CD14-positive monocyte (primary cell): ENCODE data around the gene SLC25A25. TPM values are rescaled to one million over a fixed set of nuclear protein-coding genes. Genes with fewer than 3 reads are reported as not detected.

ENCODE experiments used
- DNase-seq, 3 donors: peaks; one replicate each; pipeline ENCODE4 v3.0.0-alpha.2; 2011 to 2022
- H2AFZ ChIP-seq: 2 replicates; pipeline ENCODE4 v1.6.0; 2012; ENCODE audit warnings: mild to moderate bottlenecking, low read depth, low read length, inconsistent platforms; ENCODE audit not compliant: insufficient read depth, poor library complexity, severe bottlenecking
- H3K27ac ChIP-seq, 2 donors: 1 replicate in 1 of 2; 2 replicates in 1 of 2; pipeline ENCODE4 v1.5.1; 2012 to 2013; ENCODE audit warnings: low read length in 2 of 2, control low read depth in 1 of 2, inconsistent platforms in 1 of 2, low read depth in 1 of 2, mild to moderate bottlenecking in 1 of 2
- H3K27me3 ChIP-seq, 2 donors: one replicate each; pipeline versions ENCODE4 v1.6.0 to v1.6.1; 2011 to 2013; ENCODE audit warnings: low read length in 2 of 2; ENCODE audit not compliant: control insufficient read depth in 2 of 2, insufficient read depth in 2 of 2
- H3K36me3 ChIP-seq, 2 donors: replicated peaks in 1 of 2; 1 replicate in 1 of 2; 2 replicates in 1 of 2; pipeline versions ENCODE4 v1.5.1 to v1.6.1; 2012 to 2013; ENCODE audit warnings: low read length in 2 of 2, control low read depth in 1 of 2, inconsistent platforms in 1 of 2, mild to moderate bottlenecking in 1 of 2; ENCODE audit not compliant: insufficient read depth in 2 of 2, control insufficient read depth in 1 of 2
- H3K4me1 ChIP-seq, 2 donors: 1 replicate in 1 of 2; 2 replicates in 1 of 2; pipeline versions ENCODE4 v1.5.1 to v1.6.1; 2012 to 2013; ENCODE audit warnings: low read length in 2 of 2, control low read depth in 1 of 2, inconsistent platforms in 1 of 2, mild to moderate bottlenecking in 1 of 2, moderate library complexity in 1 of 2; ENCODE audit not compliant: insufficient read depth in 2 of 2, control insufficient read depth in 1 of 2
- H3K4me2 ChIP-seq: replicated peaks from 2 replicates; pipeline ENCODE3; 2012; ENCODE audit warnings: low read length, moderate library complexity, mild to moderate bottlenecking; ENCODE audit not compliant: poor library complexity, severe bottlenecking; ENCODE audit errors: extremely low read depth
- H3K4me3 ChIP-seq, 3 experiments: fragments of 200-600 bp in 1 of 3; sonication (generic) in 1 of 3; replicated peaks in 1 of 3; 1 replicate in 2 of 3; 2 replicates in 1 of 3; pipeline ENCODE4 v1.5.1; 2011 to 2013; ENCODE audit warnings: low read length in 3 of 3, mild to moderate bottlenecking in 3 of 3, control low read depth in 2 of 3, low read depth in 2 of 3, inconsistent platforms in 1 of 3, moderate library complexity in 1 of 3
- H3K79me2 ChIP-seq: 2 replicates; pipeline ENCODE4 v1.6.0; 2012; ENCODE audit warnings: mild to moderate bottlenecking, control low read depth, inconsistent platforms, low read length, moderate library complexity; ENCODE audit not compliant: insufficient read depth
- H3K9ac ChIP-seq: 2 replicates; pipeline ENCODE4 v1.6.0; 2017; ENCODE audit warnings: low read length, mild to moderate bottlenecking; ENCODE audit not compliant: insufficient read depth, poor library complexity, severe bottlenecking
- H3K9me3 ChIP-seq, 2 donors: replicated peaks in 1 of 2; 1 replicate in 1 of 2; 2 replicates in 1 of 2; pipeline versions ENCODE4 v1.5.1 to v1.6.1; 2012 to 2013; ENCODE audit warnings: low read length in 2 of 2, control low read depth in 1 of 2; ENCODE audit not compliant: control insufficient read depth in 1 of 2, insufficient read depth in 1 of 2
- H4K20me1 ChIP-seq: 2 replicates; pipeline ENCODE4 v1.6.0; 2012; ENCODE audit warnings: mild to moderate bottlenecking, low read length, control low read depth, moderate library complexity; ENCODE audit not compliant: insufficient read depth
- H3K27ac Mint-ChIP-seq, 7 donors: one replicate each; pipeline ENCODE4 v1.8.0; 2020; ENCODE audit warnings: mild to moderate bottlenecking in 7 of 7, mixed read lengths in 7 of 7, moderate library complexity in 6 of 7, inconsistent platforms in 2 of 7
- H3K27me3 Mint-ChIP-seq, 3 donors: one replicate each; pipeline ENCODE4 v1.8.0; 2021 to 2022; ENCODE audit warnings: low read depth in 3 of 3, mild to moderate bottlenecking in 3 of 3, mixed read lengths in 3 of 3, moderate library complexity in 3 of 3, inconsistent platforms in 1 of 3
- H3K36me3 Mint-ChIP-seq, 2 donors: one replicate each; pipeline ENCODE4 v1.8.0; 2020; ENCODE audit warnings: mixed read lengths in 2 of 2, inconsistent platforms in 1 of 2, mild to moderate bottlenecking in 1 of 2
- H3K4me1 Mint-ChIP-seq: one replicate; pipeline ENCODE4 v1.8.0; 2020; ENCODE audit warnings: mild to moderate bottlenecking, mixed read lengths
- H3K4me3 Mint-ChIP-seq, 2 donors: one replicate each; pipeline ENCODE4 v1.8.0; 2020; ENCODE audit warnings: mild to moderate bottlenecking in 2 of 2, mixed read lengths in 2 of 2, moderate library complexity in 1 of 2
- H3K9me3 Mint-ChIP-seq, 7 donors: one replicate each; pipeline ENCODE4 v1.8.0; 2020 to 2022; ENCODE audit warnings: mixed read lengths in 7 of 7, mild to moderate bottlenecking in 6 of 7, moderate library complexity in 6 of 7, inconsistent platforms in 2 of 7
- WGBS: methylation state at CpG from one replicate; pipeline ENCODE4 v1.1.5; 2013; ENCODE audit warnings: missing lambda C conversion rate; ENCODE audit not compliant: insufficient coverage; 5-methylcytosine and 5-hydroxymethylcytosine counted together
- intact Hi-C, 2 donors: fragments of 100-400 bp; cut with micrococcal nuclease; formaldehyde crosslinking; loops; one replicate each; pipeline versions ENCODE4 v1.15.0 to v1.15.1; 2023
- polyA plus RNA-seq, 3 donors: library from polyadenylated mRNA; depleted of rRNA in 1 of 3; unstranded in 2 of 3; stranded (reverse) in 1 of 3; fragments of 300-500 nt in 2 of 3; fragments of >200 nt in 1 of 3; fragmentation: Illumina TruSeq in 2 of 3; gene quantifications; 1 replicate in 2 of 3; 2 replicates in 1 of 3; pipeline ENCODE4 v1.2.3, GENCODE V29; 2012 to 2021
- TF ChIP-seq, protein P1 (sequence below): fragments of 200-600 bp; IDR thresholded peaks from one replicate; pipeline ENCODE4 v1.8.0; 2022; ENCODE audit warnings: antibody characterized with exemption, mild to moderate bottlenecking

Gene SLC25A25
- polyA plus RNA-seq, 3 donors: 5.1 to 43.3 (median 6.3) TPM

DNA sequence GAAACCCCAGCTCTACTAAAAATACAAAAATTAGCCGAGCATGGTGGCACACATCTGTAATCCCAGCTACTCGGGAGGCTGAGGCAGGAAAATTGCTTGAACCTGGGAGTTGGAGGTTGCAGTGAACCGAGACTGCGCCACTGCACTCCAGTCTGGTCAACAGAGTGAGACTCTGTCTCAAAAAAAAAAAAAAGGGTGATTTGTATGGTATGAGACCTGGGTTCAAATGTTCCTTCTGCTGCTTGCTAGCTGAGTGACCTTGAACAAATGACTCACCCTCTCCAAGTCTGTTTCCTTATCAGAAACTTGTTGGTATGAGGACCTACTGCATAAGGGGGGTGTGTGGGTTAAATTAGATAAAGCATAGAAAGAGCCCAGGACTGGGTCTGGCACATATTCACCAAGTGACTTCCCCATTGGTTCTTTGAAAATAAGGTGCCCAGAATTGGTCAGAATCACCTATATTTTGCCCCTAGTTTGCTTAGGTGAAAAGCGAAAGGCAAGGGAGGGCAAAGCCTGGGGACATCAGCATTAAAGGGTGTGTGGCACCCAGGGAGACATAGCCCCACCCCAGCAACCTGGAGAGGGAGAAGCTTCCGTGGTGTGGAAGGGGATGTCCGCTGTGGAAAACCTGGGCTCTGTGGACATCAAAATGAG, 9.9 kb downstream of the SLC25A25 start:
- H2AFZ ChIP-seq: no peak overlapping the region
- peak overlapping the region; percentile 88 to 93 (median 92) for H3K27ac Mint-ChIP-seq
- H4K20me1 ChIP-seq: peaks cover 56% of the 10 kb centered on the region
- H3K36me3 ChIP-seq: peaks cover 0 to 6% of the 10 kb centered on the region in 2 donors
- no peaks in the 10 kb centered on the region for H3K9me3 Mint-ChIP-seq
- peak overlapping the region; percentile 50 to 63 for H3K4me3 Mint-ChIP-seq
- TF ChIP-seq, protein P1, sequence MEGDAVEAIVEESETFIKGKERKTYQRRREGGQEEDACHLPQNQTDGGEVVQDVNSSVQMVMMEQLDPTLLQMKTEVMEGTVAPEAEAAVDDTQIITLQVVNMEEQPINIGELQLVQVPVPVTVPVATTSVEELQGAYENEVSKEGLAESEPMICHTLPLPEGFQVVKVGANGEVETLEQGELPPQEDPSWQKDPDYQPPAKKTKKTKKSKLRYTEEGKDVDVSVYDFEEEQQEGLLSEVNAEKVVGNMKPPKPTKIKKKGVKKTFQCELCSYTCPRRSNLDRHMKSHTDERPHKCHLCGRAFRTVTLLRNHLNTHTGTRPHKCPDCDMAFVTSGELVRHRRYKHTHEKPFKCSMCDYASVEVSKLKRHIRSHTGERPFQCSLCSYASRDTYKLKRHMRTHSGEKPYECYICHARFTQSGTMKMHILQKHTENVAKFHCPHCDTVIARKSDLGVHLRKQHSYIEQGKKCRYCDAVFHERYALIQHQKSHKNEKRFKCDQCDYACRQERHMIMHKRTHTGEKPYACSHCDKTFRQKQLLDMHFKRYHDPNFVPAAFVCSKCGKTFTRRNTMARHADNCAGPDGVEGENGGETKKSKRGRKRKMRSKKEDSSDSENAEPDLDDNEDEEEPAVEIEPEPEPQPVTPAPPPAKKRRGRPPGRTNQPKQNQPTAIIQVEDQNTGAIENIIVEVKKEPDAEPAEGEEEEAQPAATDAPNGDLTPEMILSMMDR: no peak
- peak overlapping the region in 1 of 3 experiments; percentile 51 for H3K4me3 ChIP-seq
- H3K36me3 Mint-ChIP-seq: peaks cover 18 to 20% of the 10 kb centered on the region in 2 donors
- peaks cover 95% of the 10 kb centered on the region for H3K79me2 ChIP-seq
- H3K27me3 ChIP-seq: no peaks in the 10 kb centered on the region
- no peaks in the 10 kb centered on the region for H3K9me3 ChIP-seq
- H3K4me1 ChIP-seq: peaks cover 44 to 53% of the 10 kb centered on the region in 2 donors
- peak overlapping the region; percentile 75 to 77 for H3K27ac ChIP-seq
- no peak overlapping the region for H3K9ac ChIP-seq
- peaks cover 52% of the 10 kb centered on the region for H3K4me1 Mint-ChIP-seq
- H3K27me3 Mint-ChIP-seq: peaks cover 0 to 2% (median 0%) of the 10 kb centered on the region in 3 donors
- no CpG with 5 or more reads among the region's 7 CpGs for WGBS
- intact Hi-C loops: no loop called here
- no peak for DNase-seq
- peak overlapping the region; percentile 52 for H3K4me2 ChIP-seq

DNA sequence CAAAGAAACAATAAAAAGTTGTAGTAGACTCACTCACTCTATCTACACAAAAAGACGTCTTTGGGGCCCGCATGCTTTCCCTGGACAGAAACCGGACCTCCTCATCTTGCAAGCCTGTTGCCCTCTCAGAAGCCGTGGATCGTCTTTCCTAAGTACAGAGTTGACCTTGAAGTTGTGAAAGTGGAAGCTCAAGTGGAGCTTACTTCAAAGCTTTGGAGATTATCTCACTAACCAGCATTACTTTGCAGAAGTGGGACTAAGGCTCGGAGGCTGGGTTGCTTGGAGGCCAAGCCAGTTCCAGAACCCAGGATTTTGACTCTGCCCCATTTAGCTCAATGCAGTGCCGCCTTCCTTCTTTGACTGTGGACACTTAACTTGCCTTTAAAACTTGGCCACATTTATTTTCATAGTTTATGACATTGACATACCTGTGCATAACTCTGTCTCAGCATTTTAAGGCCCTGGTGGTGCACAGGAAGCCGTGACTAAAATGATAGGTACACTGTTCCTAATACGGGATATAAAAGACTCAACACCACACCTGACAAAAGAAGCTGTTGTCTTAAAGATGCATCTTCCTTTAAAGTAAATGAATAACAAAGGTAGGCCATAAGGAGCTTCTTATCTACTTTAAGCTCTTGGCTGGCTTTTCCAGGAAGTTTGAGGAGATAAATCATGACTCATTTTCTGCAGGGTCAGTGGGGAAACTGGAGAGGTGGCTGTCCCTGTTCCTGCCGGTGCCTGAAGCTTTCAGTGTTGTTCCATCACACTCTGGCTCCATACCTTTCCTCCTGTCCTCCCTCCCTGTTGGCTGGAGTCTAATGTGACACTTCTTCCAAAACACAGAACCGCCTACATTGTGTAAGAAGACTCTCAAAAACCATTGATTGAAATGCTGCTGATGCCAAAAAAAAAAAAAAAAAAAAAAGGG, 10.7 kb downstream of the SLC25A25 start:
- no peaks in the 10 kb centered on the region for H3K27me3 ChIP-seq
- peak overlapping the region in 1 of 3 experiments; percentile 51 for H3K4me3 ChIP-seq
- peaks cover 38 to 45% of the 10 kb centered on the region in 2 donors for H3K4me1 ChIP-seq
- peaks cover 90% of the 10 kb centered on the region for H3K79me2 ChIP-seq
- WGBS: 23% methylated on average over 2 of the region's 11 CpGs
- DNase-seq: peak; percentile 46 to 64 (median 59)
- peak overlapping the region; percentile 75 to 77 for H3K27ac ChIP-seq
- H3K4me3 Mint-ChIP-seq: peak overlapping the region; percentile 50 to 63
- no peaks in the 10 kb centered on the region for H3K9me3 ChIP-seq
- peak overlapping the region; percentile 52 for H3K4me2 ChIP-seq
- H3K4me1 Mint-ChIP-seq: peaks cover 45% of the 10 kb centered on the region
- H3K27me3 Mint-ChIP-seq: peaks cover 0 to 2% (median 0%) of the 10 kb centered on the region in 3 donors
- TF ChIP-seq, protein P1: no peak
- H3K36me3 ChIP-seq: peaks cover 0 to 6% of the 10 kb centered on the region in 2 donors
- H3K27ac Mint-ChIP-seq: peak overlapping the region; percentile 88 to 93 (median 92)
- H4K20me1 ChIP-seq: peaks cover 58% of the 10 kb centered on the region
- H3K9me3 Mint-ChIP-seq: no peaks in the 10 kb centered on the region
- no peak overlapping the region for H3K9ac ChIP-seq
- intact Hi-C loops: no loop called here
- H3K36me3 Mint-ChIP-seq: peaks cover 18 to 20% of the 10 kb centered on the region in 2 donors
- H2AFZ ChIP-seq: no peak overlapping the region
